T1000 (cell line): ENCODE measurements around the gene HAAO.
A peak's percentile ranks its signal among the peaks of the same experiment; 100 is the strongest.
"Not testable (repeated sequence)": the region's sequence is repeated elsewhere in the genome, so short reads cannot be mapped to it uniquely, and the experiment has no call there.

Source experiments
- DNase-seq: peaks from one replicate; lab custom pipeline; 2025; ENCODE audit warnings: mixed read lengths; lab: John Stamatoyannopoulos, UW

HAAO gene

DNA sequence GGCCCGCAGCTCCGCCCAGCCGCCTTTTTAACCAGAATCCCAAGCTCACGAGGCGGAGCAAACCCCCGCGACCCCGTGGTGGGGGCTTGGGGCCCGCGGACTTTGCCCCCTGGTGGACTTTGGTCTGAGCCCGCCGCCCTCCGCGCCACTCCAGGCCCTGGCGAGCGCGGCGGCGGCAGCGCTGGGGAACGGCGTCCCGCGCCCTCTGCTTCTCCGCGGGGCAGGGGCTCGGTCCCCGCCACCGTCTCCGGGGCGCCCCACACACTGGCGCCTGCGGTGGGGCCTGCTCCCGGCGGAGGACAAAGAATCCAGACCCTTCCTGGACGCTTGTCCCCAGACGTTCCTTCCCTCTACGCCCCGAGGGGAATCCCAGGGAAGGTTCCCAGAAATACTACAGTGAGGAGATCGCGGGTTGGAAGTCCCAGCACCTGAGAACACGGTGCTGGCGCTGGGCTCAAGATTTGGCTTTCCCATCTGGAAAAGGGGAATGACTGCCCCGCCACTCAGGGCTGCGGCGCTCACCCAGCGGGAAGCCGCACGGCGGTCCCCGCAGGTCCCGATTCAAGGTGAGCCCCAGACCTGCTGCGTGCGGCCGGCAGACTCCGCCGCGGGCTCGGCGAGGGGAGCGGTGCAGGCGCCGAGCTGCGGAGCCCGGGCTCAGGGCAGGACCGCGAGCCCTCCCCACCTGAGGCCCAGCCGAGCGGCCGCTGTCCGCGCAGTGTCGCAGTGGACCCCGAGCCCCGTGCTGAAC lies at the start of gene HAAO:
TSS of gene HAAO (minus strand) at position 1 of the 751 bp plus-strand sequence. CDS start 47 bp downstream, outside the sequence.
- DNase-seq: no peak

- DNase-seq: no peak
Measured at GRCh38 chr2:42841344-42841743, 49.0 kb upstream of the HAAO start.

GRCh38 chr2:42840760-42841159 lies 48.4 kb upstream of the HAAO start:
- DNase-seq: no peak

DNA sequence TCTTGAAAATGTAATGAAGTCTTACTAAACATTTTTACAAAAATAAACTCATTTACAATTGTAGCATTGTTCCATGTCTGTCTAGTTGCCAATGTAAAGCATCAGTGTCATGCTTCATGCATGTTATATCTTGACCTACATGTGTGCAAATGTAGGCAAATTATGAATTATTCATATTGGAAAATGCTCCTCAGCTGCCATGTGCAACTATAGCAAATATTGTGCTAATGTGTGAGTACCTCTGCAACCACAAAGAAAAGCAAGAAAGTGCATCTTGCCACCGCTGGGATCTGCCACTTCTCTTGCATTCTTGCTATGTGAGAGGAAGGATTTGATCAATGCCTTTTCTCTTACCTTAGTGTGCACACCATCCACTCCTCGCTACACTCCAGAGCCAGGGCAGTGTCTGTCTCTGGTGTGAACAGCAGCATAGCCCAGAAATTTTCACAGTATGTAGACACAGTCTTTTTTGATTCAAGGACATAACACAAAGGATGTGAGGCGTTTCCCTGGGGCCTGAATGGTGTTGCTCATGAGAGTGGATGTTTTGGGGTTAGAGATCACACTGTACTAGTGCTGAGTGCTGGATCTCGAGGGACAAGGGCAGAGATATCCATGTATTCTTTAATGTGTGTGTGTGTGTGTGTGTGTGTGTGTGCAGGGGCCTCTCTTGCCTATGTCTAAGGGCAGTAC lies 47.6 kb upstream of the HAAO start:
- DNase-seq: no peak

DNA sequence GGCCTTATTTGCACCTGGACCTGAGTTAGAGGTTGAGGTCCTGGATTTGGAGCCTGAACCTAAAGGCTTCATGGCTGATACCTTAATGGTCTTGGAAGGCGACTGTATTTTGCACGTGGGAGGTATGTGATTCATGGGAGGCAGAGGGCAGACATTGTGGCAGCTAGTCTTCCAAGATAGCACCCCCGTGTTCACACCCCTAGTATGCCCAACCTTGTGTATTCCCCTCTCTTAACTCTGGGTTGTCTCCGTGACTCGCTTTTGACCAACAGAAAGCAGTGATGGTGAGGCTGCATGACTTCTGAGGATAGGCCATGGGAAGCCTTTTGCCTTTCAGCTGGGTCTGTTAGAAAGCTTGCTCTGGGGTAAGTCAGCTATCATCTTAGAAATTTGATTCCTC lies 45.8 kb upstream of the HAAO start:
- DNase-seq: no peak

- DNase-seq: peak; percentile 56
Measured at GRCh38 chr2:42835577-42836371, 43.4 kb upstream of the HAAO start.

- no peak for DNase-seq
Measured at GRCh38 chr2:42834161-42834560, 41.8 kb upstream of the HAAO start.

GRCh38 chr2:42832289-42832634 lies 39.9 kb upstream of the HAAO start:
- DNase-seq: no peak

DNA sequence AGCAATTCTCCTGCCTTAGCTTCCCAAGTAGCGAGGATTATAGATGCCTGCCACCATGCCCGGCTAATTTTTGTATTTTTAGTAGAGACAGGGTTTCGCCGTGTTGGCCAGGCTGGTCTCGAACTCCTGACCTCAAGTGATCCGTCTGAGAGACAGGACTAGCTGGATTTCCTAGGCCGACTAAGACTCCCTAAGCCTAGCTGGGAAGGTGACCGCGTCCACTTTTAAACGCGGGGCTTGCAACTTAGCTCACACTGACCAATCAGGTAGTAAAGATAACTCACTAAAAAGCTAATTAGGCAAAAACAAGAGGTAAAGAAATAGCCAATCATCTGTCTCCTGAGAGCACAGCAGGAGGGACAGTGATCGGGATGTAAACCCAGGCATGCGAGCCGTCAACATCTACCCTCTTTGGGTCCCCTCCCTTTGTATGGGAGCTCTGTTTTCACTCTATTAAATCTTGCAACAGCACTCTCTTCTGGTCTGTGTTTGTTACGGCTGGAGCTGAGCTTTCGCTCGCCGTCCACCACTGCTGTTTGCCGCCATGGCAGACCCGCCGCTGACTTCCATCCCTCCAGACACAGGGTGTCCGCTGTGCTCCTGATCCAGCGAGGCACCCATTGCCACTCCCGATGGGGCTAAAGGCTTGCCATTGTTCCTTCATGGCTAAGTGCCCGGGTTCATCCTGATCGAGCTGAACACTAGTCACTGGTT lies 39.3 kb upstream of the HAAO start:
- not testable (repeated sequence) for DNase-seq

DNA sequence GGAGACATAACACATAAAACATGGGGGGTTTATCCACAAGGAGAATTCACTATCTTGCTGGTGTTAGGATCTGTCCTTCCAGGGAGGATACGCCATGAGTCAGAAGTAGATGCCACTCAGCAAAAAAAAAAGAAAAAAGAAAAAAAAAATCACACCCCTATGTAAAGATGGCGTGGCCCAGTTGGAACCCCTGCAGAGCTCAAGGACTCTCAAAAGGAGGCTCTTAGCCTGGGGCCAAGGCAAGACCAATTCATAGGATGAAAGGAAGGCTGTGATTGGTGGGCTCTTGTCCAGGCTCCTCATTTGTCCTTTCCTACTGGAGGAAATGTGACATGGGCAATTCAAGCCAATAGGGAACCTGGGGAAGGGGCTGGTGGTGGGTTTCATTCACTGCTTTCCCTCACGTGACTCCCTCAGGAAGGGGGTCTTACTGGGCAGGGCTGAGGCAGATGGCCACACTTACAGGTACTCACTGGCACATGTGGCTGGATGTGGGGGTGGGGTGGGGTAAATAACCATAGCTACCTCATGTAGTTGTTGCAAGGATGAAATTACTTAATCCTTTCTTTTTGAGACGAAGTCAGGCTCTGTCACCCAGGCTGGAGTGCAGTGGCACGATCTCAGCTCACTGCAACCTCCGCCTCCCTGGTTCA lies 38.7 kb upstream of the HAAO start:
- DNase-seq: no peak

DNA sequence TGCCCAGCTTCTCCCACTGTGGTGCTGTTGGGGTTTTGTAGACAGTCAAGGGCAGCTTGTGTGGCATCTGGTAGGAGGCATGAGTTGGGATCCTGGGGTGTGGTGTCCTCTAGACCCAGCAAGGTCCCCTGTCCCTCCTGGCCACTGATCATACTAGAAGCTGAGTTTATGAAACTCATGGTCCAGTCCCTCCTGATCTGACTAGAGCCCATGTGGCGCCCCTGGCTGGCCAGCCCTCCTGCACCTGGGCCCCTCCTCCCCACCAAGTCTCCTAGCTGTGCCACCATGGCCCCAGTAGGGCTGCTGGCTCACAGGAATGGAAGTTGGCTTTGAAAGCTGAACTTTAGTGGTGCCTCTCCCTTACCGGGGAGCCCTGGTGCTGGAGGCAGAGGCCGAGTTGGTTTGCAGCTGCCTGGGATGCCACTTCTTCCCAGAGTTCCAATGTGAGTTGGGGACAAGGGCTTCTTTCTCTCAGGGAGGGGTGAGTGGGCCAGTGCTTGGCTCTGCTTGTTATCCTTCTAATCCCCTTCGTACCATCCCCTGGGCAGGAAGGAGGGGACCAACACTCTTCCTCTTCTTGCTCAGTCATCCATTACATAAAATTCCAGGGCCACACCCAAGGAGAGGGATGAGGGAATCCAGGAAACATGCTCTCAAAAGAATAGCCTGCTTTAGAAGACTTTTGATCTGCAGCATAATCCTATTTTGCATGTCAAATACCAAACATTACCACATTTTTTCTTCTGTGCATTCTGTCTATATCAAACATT lies 37.5 kb upstream of the HAAO start:
- DNase-seq: no peak

- DNase-seq: peak; percentile 36
Measured at GRCh38 chr2:42828487-42829425, 36.4 kb upstream of the HAAO start.

DNA sequence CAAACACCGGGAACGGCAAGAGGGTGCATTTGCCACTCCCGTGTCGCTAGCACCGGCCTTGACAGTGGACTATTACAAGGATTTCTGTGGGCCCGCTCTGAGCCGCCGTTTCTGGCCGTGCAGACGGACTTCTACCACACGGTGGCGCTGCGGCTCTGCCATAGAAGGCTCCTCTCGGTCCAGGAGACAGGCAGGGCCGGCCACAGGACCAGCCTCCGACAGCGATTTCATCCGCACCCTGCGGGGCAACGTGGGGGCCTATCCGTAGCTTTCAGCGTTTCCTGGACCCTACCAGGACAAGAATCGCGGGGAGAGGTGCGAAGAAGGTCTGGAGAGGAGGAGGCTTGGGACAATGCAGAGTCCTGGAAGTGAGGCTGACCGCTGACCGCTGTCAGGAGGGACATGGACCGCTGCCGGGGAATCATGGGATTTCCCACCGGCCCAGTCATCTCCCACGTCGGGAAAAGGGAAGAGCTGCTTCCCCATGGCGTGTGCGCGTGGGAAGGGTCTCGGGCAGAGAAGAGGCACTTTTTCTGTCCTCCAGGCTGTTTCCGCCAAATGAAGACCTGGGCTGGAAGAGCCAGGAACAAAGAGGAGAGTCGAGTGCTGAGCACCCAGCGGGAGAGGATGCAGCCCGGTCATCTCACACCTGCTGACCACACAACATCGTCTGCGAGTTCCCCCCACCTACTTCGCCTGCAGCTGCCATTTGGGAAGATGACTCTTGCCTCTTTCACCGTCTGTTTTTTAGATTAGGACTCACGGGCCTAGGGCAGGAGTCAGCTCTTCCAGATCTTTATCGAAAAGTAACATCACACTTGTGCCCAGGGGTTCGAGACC lies 35.5 kb upstream of the HAAO start:
- DNase-seq: peak; percentile 77

DNA sequence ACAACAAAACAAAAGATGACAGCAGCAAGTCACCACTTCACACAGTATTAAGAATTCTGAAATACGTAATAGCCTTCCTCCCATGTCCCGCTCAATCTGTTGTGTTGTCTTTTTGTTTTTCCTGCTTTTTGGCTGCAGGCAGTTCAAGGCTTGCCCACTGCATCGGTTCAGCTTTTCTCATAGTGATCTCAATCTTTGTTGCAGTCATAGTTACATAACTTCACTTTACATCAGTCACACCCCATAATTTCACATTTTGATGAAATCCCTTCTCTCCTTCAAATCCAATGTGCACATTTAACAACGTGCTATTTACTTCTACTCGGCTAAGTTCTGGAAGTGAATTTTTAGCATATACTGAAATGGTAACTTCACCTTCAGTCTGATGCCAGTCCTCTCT lies 33.8 kb upstream of the HAAO start:
- DNase-seq: no peak

DNA sequence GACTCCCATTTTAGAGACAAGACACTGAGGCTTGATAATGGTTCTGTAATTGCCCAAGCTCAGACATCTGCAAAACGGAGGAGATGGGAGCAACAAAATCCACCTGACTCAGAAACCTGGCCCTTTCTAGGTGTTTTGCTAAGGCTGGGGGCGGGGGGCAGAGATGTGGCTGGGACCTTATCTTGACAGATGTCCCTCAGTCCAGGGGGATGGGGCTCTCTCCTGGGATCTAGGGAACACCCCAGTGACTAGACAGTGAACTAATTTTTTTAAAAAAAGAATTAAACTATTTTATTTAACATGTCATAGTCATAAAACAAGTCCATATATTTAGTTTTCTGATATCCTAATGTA lies 32.0 kb upstream of the HAAO start:
- DNase-seq: no peak

DNA sequence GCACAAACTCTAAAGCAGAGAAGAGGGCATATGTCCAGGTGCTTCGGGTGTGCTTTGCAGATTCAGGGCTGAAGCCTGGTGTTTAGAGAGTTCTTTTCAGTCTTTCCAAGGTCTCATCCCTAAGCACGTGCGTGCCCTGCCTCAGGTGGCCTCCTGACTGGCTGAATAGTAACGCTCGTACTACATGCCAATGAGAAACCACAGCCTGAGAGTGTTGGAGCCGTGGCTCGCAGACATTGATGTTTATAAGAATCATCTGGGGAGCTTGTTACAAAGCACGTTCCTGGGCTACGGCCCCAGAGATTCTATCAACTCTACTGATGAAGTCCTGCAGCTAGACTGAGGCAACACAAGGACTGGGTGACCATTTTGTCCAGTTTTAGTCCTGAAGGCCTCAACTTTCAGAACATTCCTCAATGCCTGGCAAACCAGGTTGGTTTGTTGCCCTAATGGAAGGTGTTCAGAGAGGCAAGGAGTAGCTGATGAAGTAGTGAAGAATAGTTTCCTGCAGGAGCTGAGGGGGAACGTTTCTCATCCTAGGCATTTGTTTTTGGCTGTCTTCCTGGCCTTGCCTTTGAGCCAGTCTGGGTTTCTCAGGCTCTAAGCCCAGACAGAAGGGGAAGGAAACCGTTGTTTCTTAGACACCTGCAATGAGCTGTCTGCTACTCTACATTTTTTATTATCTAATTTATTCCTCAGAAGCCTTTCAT lies 31.5 kb upstream of the HAAO start:
- no peak for DNase-seq

- DNase-seq: no peak
Measured at GRCh38 chr2:42819160-42819559, 26.8 kb upstream of the HAAO start.

DNA sequence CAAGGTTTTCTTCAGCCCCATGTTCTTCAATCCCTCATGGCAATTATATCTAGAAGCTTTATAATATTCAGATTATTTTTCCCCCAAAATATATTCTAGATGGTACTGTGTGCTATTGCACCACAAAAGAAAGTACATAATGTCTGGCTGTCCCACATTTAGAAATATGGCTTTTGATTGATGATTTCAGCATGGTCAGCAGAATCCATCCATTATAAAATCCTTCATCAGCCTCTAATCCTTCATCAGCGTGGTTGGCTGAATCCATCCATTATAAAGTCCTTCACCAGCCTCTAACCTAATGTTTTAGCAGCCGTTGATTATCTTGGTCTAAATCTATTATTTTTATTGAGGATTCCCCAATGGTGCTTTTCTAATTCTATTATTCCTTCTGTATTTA lies 23.3 kb upstream of the HAAO start:
- no peak for DNase-seq
